ENCODE data around the gene SLC25A23. TPM values are rescaled to one million over a fixed set of nuclear protein-coding genes. Genes with fewer than 3 reads are reported as not detected.
A peak's percentile ranks its signal among the peaks of the same experiment; 100 is the strongest.

The SLC25A23 gene
- total and polyA plus RNA-seq, 10 of the 15 experiments (the other 5 are each of a cell fraction or from before 2014, with no cell fraction given), result 10.2 to 85.8 (median 50.0) TPM

GRCh38 chr19:6425732-6426620 is 33.6 kb downstream of the SLC25A23 start (continued):
- TF ChIP-seq ZNF592 (IDR thresholded peaks at IDR 0.05) (no peak), LARP7 (IDR thresholded peaks at IDR 0.05) (peak; percentile 68; the same call in 1 of the 2 replicates), HDAC2 (IDR thresholded peaks at IDR 0.05) (0 out of 2 replicates have a peak, but pooled peaks have one; percentile 9), RAD21 (IDR thresholded peaks at IDR 0.05; ENCODE audit: insufficient read depth, low read depth, low read length) (no peak), ZNF384 (IDR thresholded peaks at IDR 0.05; ENCODE audit: borderline replicate concordance, low read depth, low read length) (no peak), POLR2AphosphoS5 (IDR thresholded peaks at IDR 0.05; ENCODE audit: low read length) (0 out of 2 replicates have a peak, but pooled peaks have one; percentile 18), TCF12 (IDR thresholded peaks at IDR 0.05; ENCODE audit: low read depth, low read length) (no peak), ZBTB11 (CRISPR knock-in tag; IDR thresholded peaks at IDR 0.05) (no peak), CHD1 (IDR thresholded peaks at IDR 0.05; ENCODE audit: low read depth, low read length) (no peak), TAF1 (IDR thresholded peaks at IDR 0.05; ENCODE audit: borderline replicate concordance, low read depth, low read length) (0 out of 2 replicates have a peak, but pooled peaks have one; percentile 7), JUNB (IDR thresholded peaks at IDR 0.05) (no peak), PAX5 (IDR thresholded peaks at IDR 0.05; ENCODE audit: borderline replicate concordance, low read depth, low read length) (no peak), NFIC (IDR thresholded peaks at IDR 0.05; ENCODE audit: low read depth, low read length) (no peak)
